IPS-18a (cell line): ENCODE measurements around the gene ATF6.

Experiments
- H3K27ac ChIP-seq: one replicate; pipeline ENCODE4 v1.5.1; 2013; ENCODE audit warnings: low read length
- H3K27me3 ChIP-seq: one replicate; pipeline ENCODE4 v1.6.1; 2013; ENCODE audit warnings: mild to moderate bottlenecking, low read length; ENCODE audit not compliant: control insufficient read depth, insufficient read depth
- H3K36me3 ChIP-seq: one replicate; pipeline ENCODE4 v1.6.1; 2013; ENCODE audit warnings: low read depth, low read length; ENCODE audit not compliant: control insufficient read depth
- H3K4me1 ChIP-seq: one replicate; pipeline ENCODE4 v1.6.1; 2013; ENCODE audit warnings: low read depth, low read length; ENCODE audit not compliant: control insufficient read depth
- H3K4me3 ChIP-seq: one replicate; pipeline ENCODE4 v1.5.1; 2013; ENCODE audit warnings: low read length
- H3K9ac ChIP-seq: one replicate; pipeline ENCODE4 v1.6.1; 2013; ENCODE audit warnings: mild to moderate bottlenecking, low read length, moderate library complexity
- H3K9me3 ChIP-seq: one replicate; pipeline ENCODE4 v1.6.1; 2013; ENCODE audit warnings: low read depth, low read length; ENCODE audit not compliant: control insufficient read depth

Gene ATF6

DNA sequence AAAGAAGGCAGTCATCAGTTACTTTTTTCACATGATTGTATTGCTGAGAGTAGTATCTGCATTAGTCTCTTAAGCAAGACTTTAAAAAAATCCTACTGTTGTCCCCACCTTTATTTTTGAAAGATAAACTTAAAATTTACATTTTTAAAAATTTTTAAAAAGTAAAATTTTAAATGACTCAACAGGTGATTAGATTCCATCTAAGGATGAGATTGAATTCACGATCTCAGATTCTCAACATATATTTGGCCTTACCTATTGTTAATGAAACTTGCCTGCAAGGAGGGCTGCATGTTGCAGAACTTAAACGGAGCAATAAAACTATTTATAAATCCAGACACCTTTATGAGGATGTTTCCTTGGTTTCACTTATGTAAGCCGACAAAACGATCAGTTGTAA is 182.3 kb downstream of the ATF6 start:
- H3K36me3 ChIP-seq, result no peaks in the 10 kb centered on the region

DNA sequence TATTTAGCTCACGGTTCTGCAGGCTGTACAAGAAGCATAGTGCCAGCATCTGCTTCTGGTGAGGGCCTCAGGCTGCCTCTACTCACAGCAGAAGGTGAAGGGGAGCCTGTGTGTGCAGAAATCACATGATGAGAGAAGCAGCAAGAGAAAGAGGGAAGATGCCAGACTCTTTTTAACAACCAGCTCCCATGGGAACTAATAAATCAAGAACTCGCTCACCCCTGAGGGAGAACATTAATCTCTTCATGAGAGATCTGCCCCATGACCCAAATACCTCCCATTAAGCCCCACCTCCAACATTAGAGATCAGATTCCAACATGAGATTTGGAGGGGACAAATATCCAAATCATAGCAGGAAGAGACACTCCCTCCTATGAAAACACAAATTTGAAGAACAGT is 183.4 kb downstream of the ATF6 start:
- Histone ChIP-seq H3K36me3 (no peaks in the 10 kb centered on the region), H3K4me3 (no peak overlapping the region), H3K4me1 (peaks cover 18% of the 10 kb centered on the region), H3K9ac (no peak overlapping the region), H3K9me3 (no peaks in the 10 kb centered on the region), H3K27ac (no peak overlapping the region), H3K27me3 (no peaks in the 10 kb centered on the region)

More for the DNA sequence above, 182.3 kb downstream of the ATF6 start:
- Histone ChIP-seq H3K27me3 (no peaks in the 10 kb centered on the region), H3K9me3 (no peaks in the 10 kb centered on the region), H3K9ac (no peak overlapping the region), H3K4me1 (peaks cover 18% of the 10 kb centered on the region), H3K27ac (no peak overlapping the region), H3K4me3 (no peak overlapping the region)

DNA sequence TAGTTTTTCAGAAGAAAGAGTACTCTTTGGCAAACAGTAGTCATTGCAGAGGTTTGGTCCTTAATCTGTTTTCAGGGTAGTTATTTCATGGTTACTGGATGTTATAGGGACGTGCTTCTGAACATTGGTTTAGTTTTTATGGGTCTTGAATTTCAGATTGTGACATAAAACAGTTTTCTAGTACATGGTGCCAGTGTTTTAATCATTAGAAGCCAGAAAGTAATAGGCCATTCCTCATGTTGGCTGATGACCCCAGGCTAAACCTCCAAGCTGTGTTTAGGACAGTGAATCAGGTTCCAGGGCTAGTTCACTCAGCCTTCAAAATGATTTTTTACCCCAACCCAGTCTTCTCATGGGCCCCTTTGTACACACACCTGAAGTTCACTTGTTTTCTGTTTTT is 184.3 kb downstream of the ATF6 start:
- H3K4me1 ChIP-seq, result peaks cover 18% of the 10 kb centered on the region

DNA sequence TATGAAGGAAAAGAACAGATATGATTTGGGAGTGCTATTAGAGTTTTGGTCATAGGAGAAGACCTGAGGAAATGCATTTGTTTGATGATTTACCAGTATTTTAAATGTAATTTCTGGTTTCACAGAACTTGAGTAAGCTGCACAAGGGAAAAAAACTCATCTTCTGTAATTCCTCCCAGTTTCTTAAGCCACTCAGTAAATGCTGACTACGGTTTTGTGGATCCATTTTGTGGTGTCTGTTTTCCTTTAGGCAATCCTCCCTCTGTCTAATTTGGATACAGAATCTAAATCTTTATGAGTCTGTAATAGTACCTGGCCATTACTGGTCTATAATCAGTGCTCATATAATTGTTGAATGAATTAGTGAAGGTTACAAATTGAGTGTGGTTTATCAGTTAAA is 185.5 kb downstream of the ATF6 start:
- Histone ChIP-seq H3K36me3 (no peaks in the 10 kb centered on the region), H3K9ac (no peak overlapping the region), H3K27me3 (no peaks in the 10 kb centered on the region), H3K9me3 (no peaks in the 10 kb centered on the region), H3K27ac (no peak overlapping the region), H3K4me1 (peaks cover 6% of the 10 kb centered on the region), H3K4me3 (no peak overlapping the region)

More for the DNA sequence above, 184.3 kb downstream of the ATF6 start:
- H3K36me3 ChIP-seq, result no peaks in the 10 kb centered on the region
- no peak overlapping the region for H3K27ac ChIP-seq
- H3K27me3 ChIP-seq, result no peaks in the 10 kb centered on the region
- H3K9me3 ChIP-seq, result no peaks in the 10 kb centered on the region
- no peak overlapping the region for H3K9ac ChIP-seq
- H3K4me3 ChIP-seq, result no peak overlapping the region

DNA sequence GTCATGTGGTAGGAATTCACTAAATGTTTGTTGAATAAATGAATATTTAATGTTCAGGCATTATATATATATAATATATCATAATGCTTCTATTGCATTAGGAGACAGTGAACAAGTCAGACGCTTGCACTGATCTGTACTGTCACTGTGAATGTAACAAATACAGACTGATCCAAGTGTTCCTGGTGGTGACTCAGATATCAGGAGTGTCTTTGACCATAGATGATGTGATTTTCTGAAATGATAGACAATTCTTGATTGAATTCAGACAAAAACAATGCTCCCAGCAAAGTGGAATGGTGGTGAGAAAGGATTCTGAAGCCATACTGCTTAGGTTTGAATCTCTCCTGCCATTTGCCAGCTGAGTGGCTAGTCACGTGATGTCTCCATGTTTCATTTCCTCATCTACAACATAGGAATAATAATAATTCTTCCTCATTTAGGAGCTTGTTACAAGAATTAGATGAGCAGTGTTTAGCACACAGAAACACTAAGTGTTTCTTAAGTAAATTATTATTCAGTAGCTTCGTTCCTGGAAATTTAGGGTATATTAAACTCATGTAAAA is 186.6 kb downstream of the ATF6 start:
- Histone ChIP-seq H3K27ac (no peak overlapping the region), H3K27me3 (no peaks in the 10 kb centered on the region), H3K9ac (no peak overlapping the region)

DNA sequence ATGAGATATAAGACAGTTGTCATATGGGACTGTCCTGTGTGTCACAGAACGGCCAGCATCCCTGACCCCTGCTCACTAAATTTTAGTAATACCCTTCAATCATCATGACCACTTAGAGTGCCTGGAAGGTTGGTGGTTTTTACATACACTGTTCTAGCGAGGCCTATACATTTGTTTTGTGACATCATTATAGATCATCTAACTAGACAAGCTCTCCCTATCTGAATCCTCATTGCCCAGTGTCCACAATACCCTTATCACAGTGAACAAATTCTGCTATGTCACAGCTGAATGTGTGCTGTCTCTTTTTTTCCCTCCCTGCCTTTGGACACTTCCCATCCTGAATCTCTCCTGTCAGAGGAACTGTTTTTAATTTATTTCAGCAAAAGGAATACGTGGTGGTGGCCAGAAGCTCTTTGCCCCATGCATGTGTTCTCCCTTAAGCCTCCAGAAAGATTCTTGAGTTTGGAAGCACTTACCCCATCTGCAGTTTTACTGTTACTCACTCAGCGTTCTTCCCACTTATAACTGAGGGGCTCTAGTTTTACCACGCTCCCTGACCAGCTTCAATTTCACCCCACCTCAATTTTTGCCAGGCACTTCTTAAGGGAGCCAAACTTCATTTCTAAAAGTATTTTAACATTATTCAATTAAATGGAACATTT is 187.3 kb downstream of the ATF6 start:
- H3K27ac ChIP-seq, result no peak overlapping the region
- H3K36me3 ChIP-seq, result no peaks in the 10 kb centered on the region
- no peaks in the 10 kb centered on the region for H3K9me3 ChIP-seq
- no peaks in the 10 kb centered on the region for H3K27me3 ChIP-seq
- no peaks in the 10 kb centered on the region for H3K4me1 ChIP-seq
- no peak overlapping the region for H3K9ac ChIP-seq
- H3K4me3 ChIP-seq, result no peak overlapping the region

More for the DNA sequence above, 186.6 kb downstream of the ATF6 start:
- Histone ChIP-seq H3K9me3 (no peaks in the 10 kb centered on the region), H3K4me3 (no peak overlapping the region), H3K4me1 (no peaks in the 10 kb centered on the region), H3K36me3 (no peaks in the 10 kb centered on the region)

DNA sequence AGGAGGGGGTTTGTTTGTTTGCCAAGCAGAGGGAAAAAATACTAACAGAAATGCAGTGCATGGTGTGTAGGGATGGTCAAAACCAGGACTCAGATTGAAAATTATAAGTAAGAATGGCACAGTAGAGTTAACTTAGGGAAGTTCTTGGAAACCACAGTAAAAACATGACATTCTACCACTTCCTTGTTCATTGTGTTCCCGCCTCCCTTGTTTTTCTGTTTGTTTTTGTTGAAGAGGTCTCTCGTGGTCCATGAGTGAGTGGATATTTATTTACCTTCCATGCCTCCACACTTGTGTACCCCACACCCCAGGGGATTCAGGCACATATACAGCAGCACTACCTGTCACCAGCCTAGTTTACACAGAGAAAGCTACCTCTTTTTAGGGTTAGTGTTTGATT is 187.9 kb downstream of the ATF6 start:
- H3K9me3 ChIP-seq, result no peaks in the 10 kb centered on the region
- H3K9ac ChIP-seq, result no peak overlapping the region
- no peak overlapping the region for H3K27ac ChIP-seq
- peaks cover 3% of the 10 kb centered on the region for H3K36me3 ChIP-seq
- H3K4me3 ChIP-seq, result no peak overlapping the region
- H3K4me1 ChIP-seq, result no peaks in the 10 kb centered on the region
- no peaks in the 10 kb centered on the region for H3K27me3 ChIP-seq

DNA sequence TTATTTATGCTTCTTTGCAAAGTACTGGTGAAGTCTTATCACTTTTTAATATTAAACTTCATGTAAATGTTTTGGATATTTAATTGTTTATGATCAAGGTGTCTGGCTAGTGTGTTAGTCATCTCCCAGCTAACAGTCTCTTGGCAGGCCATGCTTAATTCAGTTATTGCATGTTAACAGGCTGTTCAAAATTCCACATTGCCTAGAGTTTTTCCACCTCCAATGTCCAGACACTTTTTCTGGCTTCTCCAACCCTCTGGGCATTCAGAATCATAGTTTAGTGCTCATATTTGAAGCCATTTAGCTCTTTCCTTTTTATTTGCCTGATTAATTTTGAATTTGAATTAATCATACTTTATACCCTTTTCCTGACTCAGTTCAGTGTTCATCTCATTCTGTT is 188.3 kb downstream of the ATF6 start:
- Histone ChIP-seq H3K9me3 (no peaks in the 10 kb centered on the region), H3K27me3 (no peaks in the 10 kb centered on the region), H3K9ac (no peak overlapping the region), H3K36me3 (peaks cover 3% of the 10 kb centered on the region), H3K4me3 (no peak overlapping the region), H3K4me1 (no peaks in the 10 kb centered on the region), H3K27ac (no peak overlapping the region)

DNA sequence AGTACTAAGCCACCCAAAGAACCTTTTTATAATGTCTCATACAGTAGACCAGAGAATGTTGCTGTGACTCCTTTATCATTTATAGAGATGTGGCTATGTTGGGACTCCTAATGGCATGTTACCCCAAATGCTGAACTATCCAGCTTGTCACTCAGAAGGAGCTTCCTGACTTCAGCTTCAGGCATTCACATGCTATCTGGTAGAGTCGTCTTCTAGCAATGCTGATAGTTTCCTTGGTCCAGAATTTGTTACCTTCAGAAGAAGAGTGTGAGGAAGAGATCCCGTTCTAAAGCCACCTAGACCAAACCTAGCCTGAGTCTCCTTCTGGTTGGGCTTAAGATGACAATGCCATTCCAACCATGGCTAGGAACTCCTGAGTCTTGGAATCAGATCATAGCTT is 189.5 kb downstream of the ATF6 start:
- Histone ChIP-seq H3K36me3 (peaks cover 3% of the 10 kb centered on the region), H3K27me3 (no peaks in the 10 kb centered on the region), H3K27ac (no peak overlapping the region), H3K4me1 (no peaks in the 10 kb centered on the region), H3K9ac (no peak overlapping the region), H3K4me3 (no peak overlapping the region), H3K9me3 (no peaks in the 10 kb centered on the region)

DNA sequence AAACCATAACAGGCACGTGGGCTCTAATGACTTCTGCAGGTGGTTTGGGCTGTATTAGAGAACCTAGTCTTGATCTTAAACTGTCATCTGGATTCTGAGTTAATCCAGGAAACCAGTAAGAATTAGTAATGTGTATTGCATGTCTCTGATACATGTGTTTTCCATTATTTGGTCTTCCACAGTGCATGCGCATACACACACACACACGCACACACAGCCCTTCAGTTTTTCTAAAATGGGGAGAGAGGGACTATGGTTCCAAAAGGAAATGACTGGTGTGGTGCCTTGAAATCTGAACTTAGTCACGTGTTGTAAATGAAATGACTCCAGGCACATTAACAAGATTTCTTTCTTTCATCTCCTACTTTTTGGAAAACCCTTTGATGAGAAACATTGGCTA is 190.0 kb downstream of the ATF6 start:
- Histone ChIP-seq H3K27me3 (no peaks in the 10 kb centered on the region), H3K27ac (no peak overlapping the region), H3K9me3 (no peaks in the 10 kb centered on the region), H3K36me3 (peaks cover 3% of the 10 kb centered on the region), H3K4me3 (no peak overlapping the region), H3K9ac (no peak overlapping the region), H3K4me1 (no peaks in the 10 kb centered on the region)

DNA sequence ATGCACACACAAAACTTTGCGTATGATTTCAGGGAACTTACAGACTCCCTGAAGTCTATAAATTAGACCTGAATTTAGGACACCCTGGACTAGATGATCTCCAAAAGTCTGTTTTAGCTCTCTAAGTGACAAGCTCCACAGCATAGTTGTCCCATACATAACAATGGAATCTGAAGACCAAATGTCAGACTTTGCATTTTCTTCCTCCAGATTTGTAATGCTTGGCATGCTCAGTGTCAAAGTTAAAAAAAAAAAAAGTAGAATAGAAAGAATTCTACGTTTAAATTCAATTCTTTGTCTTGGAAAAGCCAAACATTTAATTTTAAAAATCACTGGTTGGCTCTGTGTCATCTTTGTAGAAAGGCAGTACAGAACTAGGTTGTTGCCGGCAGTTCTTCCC is 190.8 kb downstream of the ATF6 start:
- peaks cover 3% of the 10 kb centered on the region for H3K36me3 ChIP-seq
- H3K27me3 ChIP-seq, result no peaks in the 10 kb centered on the region
- H3K9me3 ChIP-seq, result no peaks in the 10 kb centered on the region
- no peaks in the 10 kb centered on the region for H3K4me1 ChIP-seq
- no peak overlapping the region for H3K27ac ChIP-seq
- no peak overlapping the region for H3K9ac ChIP-seq
- no peak overlapping the region for H3K4me3 ChIP-seq

DNA sequence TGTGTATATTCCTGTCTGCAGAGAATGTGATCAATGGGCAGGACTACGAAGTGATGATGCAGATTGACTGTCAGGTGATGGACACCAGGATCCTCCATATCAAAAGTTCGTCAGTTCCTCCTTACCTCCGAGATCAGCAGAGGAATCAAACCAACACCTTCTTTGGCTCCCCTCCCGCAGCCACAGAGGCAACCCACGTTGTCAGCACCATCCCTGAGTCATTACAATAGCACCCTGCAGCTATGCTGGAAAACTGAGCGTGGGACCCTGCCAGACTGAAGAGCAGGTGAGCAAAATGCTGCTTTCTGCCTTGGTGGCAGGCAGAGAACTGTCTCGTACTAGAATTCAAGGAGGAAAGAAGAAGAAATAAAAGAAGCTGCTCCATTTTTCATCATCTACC is 192.3 kb downstream of the ATF6 start:
- no peaks in the 10 kb centered on the region for H3K27me3 ChIP-seq
- H3K27ac ChIP-seq, result no peak overlapping the region
- peaks cover 3% of the 10 kb centered on the region for H3K36me3 ChIP-seq
- no peaks in the 10 kb centered on the region for H3K4me1 ChIP-seq
- no peak overlapping the region for H3K9ac ChIP-seq
- H3K4me3 ChIP-seq, result no peak overlapping the region
- H3K9me3 ChIP-seq, result no peaks in the 10 kb centered on the region
